GM10847 (cell line): ENCODE measurements around the gene KRT15.

Source experiments
- POLR2A ChIP-seq: IDR thresholded peaks from 2 replicates; pipeline ENCODE4 v1.6.1; 2011; ENCODE audit not compliant: insufficient read length; ENCODE audit errors: extremely low read depth

The KRT15 gene

GRCh38 chr17:41547921-41548843 lies 29.5 kb upstream of the KRT15 start:
- TF ChIP-seq POLR2A, result no peak

GRCh38 chr17:41547378-41547841 lies 28.7 kb upstream of the KRT15 start:
- TF ChIP-seq POLR2A, result no peak

- no peak for TF ChIP-seq POLR2A
Observed at GRCh38 chr17:41546819-41547218, 28.1 kb upstream of the KRT15 start.

- TF ChIP-seq POLR2A, result no peak
Observed at GRCh38 chr17:41545829-41546410, 27.2 kb upstream of the KRT15 start.

GRCh38 chr17:41544935-41545334 lies 26.2 kb upstream of the KRT15 start:
- TF ChIP-seq POLR2A, result no peak

- TF ChIP-seq POLR2A, result no peak
Observed at GRCh38 chr17:41544491-41544892, 25.8 kb upstream of the KRT15 start.

GRCh38 chr17:41542357-41542756 lies 23.7 kb upstream of the KRT15 start:
- TF ChIP-seq POLR2A, result no peak

GRCh38 chr17:41540921-41541625 lies 22.4 kb upstream of the KRT15 start:
- no peak for TF ChIP-seq POLR2A

GRCh38 chr17:41539979-41540701 lies 21.4 kb upstream of the KRT15 start:
- no peak for TF ChIP-seq POLR2A

- TF ChIP-seq POLR2A, result no peak
Observed at GRCh38 chr17:41539071-41539492, 20.4 kb upstream of the KRT15 start.

GRCh38 chr17:41538565-41538991 lies 19.9 kb upstream of the KRT15 start:
- TF ChIP-seq POLR2A, result no peak

GRCh38 chr17:41537990-41538389 lies 19.3 kb upstream of the KRT15 start:
- no peak for TF ChIP-seq POLR2A

GRCh38 chr17:41537614-41537954 lies 18.9 kb upstream of the KRT15 start:
- TF ChIP-seq POLR2A, result no peak

- no peak for TF ChIP-seq POLR2A
Observed at GRCh38 chr17:41536741-41537613, 18.3 kb upstream of the KRT15 start.
